ENCODE measurements around the gene PLD4. TPM values are rescaled to one million over a fixed set of nuclear protein-coding genes. Genes with fewer than 3 reads are reported as not detected.

PLD4 gene
- total and polyA plus RNA-seq, 9 of the 15 experiments (the other 6 are each of a cell fraction or from before 2014, with no cell fraction given): 0.18 to 0.24 TPM; not detected in 7

- TF ChIP-seq LARP7 (IDR thresholded peaks at IDR 0.05) (no peak), ETV5 (CRISPR knock-in tag; IDR thresholded peaks at IDR 0.05; ENCODE audit: low read depth) (no peak), HNRNPH1 (optimal IDR thresholded peaks at IDR 0.05; ENCODE audit: low read depth, low read length) (no peak), TSC22D4 (tag; IDR thresholded peaks at IDR 0.05) (no peak), CREB5 (CRISPR knock-in tag; IDR thresholded peaks at IDR 0.05) (no peak), DLX4 (CRISPR knock-in tag; IDR thresholded peaks at IDR 0.05) (no peak), NCOR1 (IDR thresholded peaks at IDR 0.05) (no peak), DMBX1 (CRISPR knock-in tag; IDR thresholded peaks at IDR 0.05; ENCODE audit: borderline replicate concordance) (no peak), CCNT2 (IDR thresholded peaks at IDR 0.05; ENCODE audit: borderline replicate concordance, extremely low read depth, insufficient read length, low read depth, low read length) (no peak), NFE2 (IDR thresholded peaks at IDR 0.05; ENCODE audit: low read depth) (no peak), TCF3 (CRISPR knock-in tag; IDR thresholded peaks at IDR 0.05) (no peak), RFX7 (CRISPR knock-in tag; IDR thresholded peaks at IDR 0.05) (no peak), SP1 (CRISPR knock-in tag; IDR thresholded peaks at IDR 0.05) (no peak), MLLT1 (IDR thresholded peaks at IDR 0.05) (no peak), ZBTB1 (CRISPR knock-in tag; IDR thresholded peaks at IDR 0.05; ENCODE audit: borderline replicate concordance, low read depth) (no peak)
- TF ChIP-seq, protein P1, sequence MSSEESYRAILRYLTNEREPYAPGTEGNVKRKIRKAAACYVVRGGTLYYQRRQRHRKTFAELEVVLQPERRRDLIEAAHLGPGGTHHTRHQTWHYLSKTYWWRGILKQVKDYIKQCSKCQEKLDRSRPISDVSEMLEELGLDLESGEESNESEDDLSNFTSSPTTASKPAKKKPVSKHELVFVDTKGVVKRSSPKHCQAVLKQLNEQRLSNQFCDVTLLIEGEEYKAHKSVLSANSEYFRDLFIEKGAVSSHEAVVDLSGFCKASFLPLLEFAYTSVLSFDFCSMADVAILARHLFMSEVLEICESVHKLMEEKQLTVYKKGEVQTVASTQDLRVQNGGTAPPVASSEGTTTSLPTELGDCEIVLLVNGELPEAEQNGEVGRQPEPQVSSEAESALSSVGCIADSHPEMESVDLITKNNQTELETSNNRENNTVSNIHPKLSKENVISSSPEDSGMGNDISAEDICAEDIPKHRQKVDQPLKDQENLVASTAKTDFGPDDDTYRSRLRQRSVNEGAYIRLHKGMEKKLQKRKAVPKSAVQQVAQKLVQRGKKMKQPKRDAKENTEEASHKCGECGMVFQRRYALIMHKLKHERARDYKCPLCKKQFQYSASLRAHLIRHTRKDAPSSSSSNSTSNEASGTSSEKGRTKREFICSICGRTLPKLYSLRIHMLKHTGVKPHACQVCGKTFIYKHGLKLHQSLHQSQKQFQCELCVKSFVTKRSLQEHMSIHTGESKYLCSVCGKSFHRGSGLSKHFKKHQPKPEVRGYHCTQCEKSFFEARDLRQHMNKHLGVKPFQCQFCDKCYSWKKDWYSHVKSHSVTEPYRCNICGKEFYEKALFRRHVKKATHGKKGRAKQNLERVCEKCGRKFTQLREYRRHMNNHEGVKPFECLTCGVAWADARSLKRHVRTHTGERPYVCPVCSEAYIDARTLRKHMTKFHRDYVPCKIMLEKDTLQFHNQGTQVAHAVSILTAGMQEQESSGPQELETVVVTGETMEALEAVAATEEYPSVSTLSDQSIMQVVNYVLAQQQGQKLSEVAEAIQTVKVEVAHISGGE (CRISPR knock-in tag; IDR thresholded peaks at IDR 0.05): no peak
- H2AFZ ChIP-seq (ENCODE audit: low read depth, low read length): no peak overlapping the region
- H3K4me1 ChIP-seq (replicated peaks in 1 of 2; ENCODE audit: control insufficient read depth in 2 of 2, insufficient read depth in 2 of 2, low read length in 2 of 2): peaks cover 0 to 50% of the 10 kb centered on the region in 2 experiments; a peak in 2 of 5 replicates
- no peaks in the 10 kb centered on the region for H3K36me3 ChIP-seq (ENCODE audit: control insufficient read depth, insufficient read depth, low read length)
- H3K9me1 ChIP-seq (ENCODE audit: control insufficient read depth, insufficient read depth, low read length): no peaks in the 10 kb centered on the region
- no peak overlapping the region for H3K9ac ChIP-seq (ENCODE audit: insufficient read depth in 1 of 2, low read depth in 2 of 2, low read length in 2 of 2)
- BruUV-seq (replicated peaks): no TSS peak
- no peaks in the 10 kb centered on the region for H4K20me1 ChIP-seq (replicated peaks; ENCODE audit: control insufficient read depth, insufficient read depth, low read length)
- in situ Hi-C loops (cut with MboI): no loop called here
- DNase-seq (ENCODE audit: extremely low read depth in 1 of 4, low spot score in 3 of 4): no peak
- ChIA-PET POLR2A (no interaction called here), CTCF (ENCODE audit: low intra/inter-chr PET ratio) (no interaction called here)
- H3K4me2 ChIP-seq (ENCODE audit: insufficient read depth, low read length): no peak overlapping the region
- H3K4me3 ChIP-seq: no peak overlapping the region
- FAIRE-seq: no peak
- no peak overlapping the region for H3K27ac ChIP-seq (ENCODE audit: extremely low read depth, low read depth, low read length)
- no peaks in the 10 kb centered on the region for H3K79me2 ChIP-seq (ENCODE audit: control insufficient read depth, insufficient read depth, low read length)
- WGBS (ENCODE audit: insufficient coverage, low coverage, missing lambda C conversion rate): 49% methylated on average over 7 of the region's 7 CpGs
- peaks cover 0 to 10% of the 10 kb centered on the region in 2 experiments; a peak in 3 of 5 replicates for H3K27me3 ChIP-seq (ENCODE audit: control insufficient read depth in 2 of 2, insufficient read depth in 2 of 2, low read length in 2 of 2)
- no peaks in the 10 kb centered on the region for H3K9me3 ChIP-seq (replicated peaks; ENCODE audit: control insufficient read depth, insufficient read depth, low read depth, low read length)
- intact Hi-C loops (cut with micrococcal nuclease): no loop called here
- ATAC-seq: no peak
Measured at GRCh38 chr14:104898195-104898558, 26.5 kb upstream of the PLD4 start.
